ENCODE results near the gene AFF3. TPM values are rescaled to one million over a fixed set of nuclear protein-coding genes. Genes with fewer than 3 reads are reported as not detected.
"Not testable (repeated sequence)": the region's sequence is repeated elsewhere in the genome, so short reads cannot be mapped to it uniquely, and the experiment has no call there.

Gene AFF3
- total and polyA plus RNA-seq, 4 donors = 4.2 to 90.9 (median 14.6) TPM

DNA sequence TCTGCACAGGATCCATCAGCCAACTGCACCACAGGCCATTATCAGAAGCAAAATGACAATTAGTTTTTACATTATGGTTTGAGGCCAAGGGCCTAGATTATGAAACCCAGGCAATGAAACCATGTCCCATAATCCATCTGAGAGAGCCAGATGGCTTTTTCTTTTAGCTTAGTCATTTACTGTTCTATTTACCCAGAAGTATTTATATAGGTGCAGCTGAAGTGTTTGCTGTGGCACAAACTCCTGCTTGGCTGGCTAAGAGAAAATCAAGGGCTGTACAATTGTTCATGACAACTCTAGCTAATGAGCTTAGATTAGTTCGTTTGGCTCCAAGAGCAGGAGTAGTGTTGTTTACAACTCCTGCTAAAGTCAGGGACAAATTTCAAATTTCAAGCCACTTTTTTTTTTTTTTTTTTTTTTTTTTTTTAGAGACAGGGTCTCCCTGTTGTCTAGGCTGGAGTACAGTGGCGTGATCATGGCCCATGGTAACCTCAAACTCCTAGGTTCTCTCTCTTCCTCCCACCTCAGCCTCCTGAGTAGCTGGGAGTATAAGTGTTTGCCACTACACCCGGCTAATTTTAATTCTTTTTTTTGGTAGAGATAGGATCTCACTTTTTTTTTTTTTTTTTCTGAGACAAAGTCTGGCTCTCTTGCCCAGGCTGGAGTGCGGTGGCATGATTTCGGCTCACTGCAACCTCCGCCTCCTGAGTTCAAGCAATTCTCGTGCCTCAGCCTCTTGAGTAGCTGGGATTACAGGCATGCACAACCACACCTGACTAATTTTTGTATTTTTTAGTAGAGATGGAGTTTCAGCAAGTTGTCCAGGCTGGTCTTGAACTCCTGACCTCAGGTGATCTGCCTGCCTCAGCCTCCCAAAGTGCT, 634.2 kb downstream of the AFF3 start:
- no peaks in the 10 kb centered on the region for H3K9me3 ChIP-seq (ENCODE audit: control insufficient read depth in 4 of 4, insufficient read depth in 3 of 4, low read length in 3 of 4)
- peak overlapping the region in 1 of 2 donors; percentile 26 for H3K27ac ChIP-seq (ENCODE audit: low read depth in 1 of 2, low read length in 1 of 2)
- H3K27me3 ChIP-seq (ENCODE audit: control insufficient read depth in 3 of 3, insufficient read depth in 3 of 3, low read length in 2 of 3) = no peaks in the 10 kb centered on the region
- no peak for TF ChIP-seq CTCF (IDR thresholded peaks at IDR 0.05; ENCODE audit: control extremely low read depth, extremely low read depth)
- no peak overlapping the region for H3K9ac ChIP-seq (ENCODE audit: insufficient read depth in 1 of 2, low read length in 2 of 2)
- H3K4me3 ChIP-seq = no peak overlapping the region
- WGBS, 2 donors = 69 to 85% methylated on average over 7 of the region's 7 CpGs
- peak; percentile 28 to 83 (median 58) for DNase-seq
- H3K4me1 ChIP-seq (ENCODE audit: control insufficient read depth in 5 of 5, insufficient read depth in 5 of 5, low read length in 5 of 5) = peaks cover 0 to 23% (median 4%) of the 10 kb centered on the region in 5 donors
- peak; percentile 60 for ATAC-seq (ENCODE audit: insufficient read depth, low FRiP score)
- H3K36me3 ChIP-seq (ENCODE audit: control insufficient read depth in 4 of 4, insufficient read depth in 4 of 4, low read length in 4 of 4) = no peaks in the 10 kb centered on the region

DNA sequence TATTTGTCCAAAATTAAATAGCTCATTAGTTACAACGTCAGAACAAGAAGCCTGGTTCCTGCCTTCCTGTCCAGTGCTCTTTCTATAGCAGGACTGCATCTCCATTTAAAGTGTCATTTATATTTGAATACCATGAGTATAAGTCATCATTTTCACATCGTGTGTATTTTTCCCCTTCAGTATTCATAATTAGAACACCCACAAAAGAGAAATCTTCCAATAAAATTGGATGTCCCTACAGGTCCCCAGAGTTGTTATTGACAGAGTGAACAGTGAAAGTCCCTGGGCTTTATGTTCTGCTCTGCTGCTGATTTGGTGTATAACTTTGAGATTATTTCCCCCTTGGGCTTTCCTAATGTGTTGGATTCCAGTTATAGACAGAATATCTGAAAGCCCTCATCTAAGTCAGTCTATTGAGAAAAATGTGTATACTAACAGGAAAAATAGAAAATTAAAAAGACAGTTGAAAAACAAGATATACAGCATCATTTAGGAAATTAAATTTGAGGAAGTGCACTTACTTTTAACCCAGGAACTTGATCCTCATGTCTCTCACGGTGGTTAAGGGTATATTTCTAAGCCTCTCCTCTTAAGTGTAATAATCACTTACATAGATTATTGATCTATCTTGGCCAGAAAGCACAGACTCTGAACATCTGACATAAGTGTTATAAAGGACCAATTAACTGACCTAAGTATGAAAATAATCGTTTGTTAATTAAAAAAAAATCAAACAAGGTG, 637.4 kb downstream of the AFF3 start:
- H3K27me3 ChIP-seq (ENCODE audit: control insufficient read depth in 3 of 3, insufficient read depth in 3 of 3, low read length in 2 of 3) = no peaks in the 10 kb centered on the region
- no peaks in the 10 kb centered on the region for H3K9me3 ChIP-seq (ENCODE audit: control insufficient read depth in 4 of 4, insufficient read depth in 3 of 4, low read length in 3 of 4)
- peaks cover 0 to 15% (median 4%) of the 10 kb centered on the region in 5 donors for H3K4me1 ChIP-seq (ENCODE audit: control insufficient read depth in 5 of 5, insufficient read depth in 5 of 5, low read length in 5 of 5)
- H3K27ac ChIP-seq (ENCODE audit: low read depth in 1 of 2, low read length in 1 of 2) = no peak overlapping the region
- no peak overlapping the region for H3K4me3 ChIP-seq
- 30 to 46% methylated on average over 4 of the region's 4 CpGs for WGBS, 2 donors
- no peak for TF ChIP-seq CTCF (IDR thresholded peaks at IDR 0.05; ENCODE audit: control extremely low read depth, extremely low read depth)
- ATAC-seq (ENCODE audit: insufficient read depth, low FRiP score) (no peak), DNase-seq (no peak)
- no peak overlapping the region for H3K9ac ChIP-seq (ENCODE audit: insufficient read depth in 1 of 2, low read length in 2 of 2)
- H3K36me3 ChIP-seq (ENCODE audit: control insufficient read depth in 4 of 4, insufficient read depth in 4 of 4, low read length in 4 of 4) = no peaks in the 10 kb centered on the region

GRCh38 chr2:99503662-99504416, 638.6 kb downstream of the AFF3 start:
- 86 to 92% methylated on average over 8 of the region's 8 CpGs for WGBS, 2 donors
- H3K9ac ChIP-seq (ENCODE audit: insufficient read depth in 1 of 2, low read length in 2 of 2); DNase-seq; H3K36me3 ChIP-seq (ENCODE audit: control insufficient read depth in 4 of 4, insufficient read depth in 4 of 4, low read length in 4 of 4); H3K4me3 ChIP-seq; H3K9me3 ChIP-seq (ENCODE audit: control insufficient read depth in 4 of 4, insufficient read depth in 3 of 4, low read length in 3 of 4); H3K27me3 ChIP-seq (ENCODE audit: control insufficient read depth in 3 of 3, insufficient read depth in 3 of 3, low read length in 2 of 3); ATAC-seq (ENCODE audit: insufficient read depth, low FRiP score): not testable (repeated sequence)
- peaks cover 0 to 11% (median 4%) of the 10 kb centered on the region in 5 donors for H3K4me1 ChIP-seq (ENCODE audit: control insufficient read depth in 5 of 5, insufficient read depth in 5 of 5, low read length in 5 of 5)
- H3K27ac ChIP-seq (ENCODE audit: low read depth in 1 of 2, low read length in 1 of 2) = peak overlapping the region in 1 of 2 donors; percentile 82

All from lung (tissue), 12 donors.